GM10266 (cell line): ENCODE measurements around the gene RAB5B.
"Not testable (repeated sequence)": the region's sequence is repeated elsewhere in the genome, so short reads cannot be mapped to it uniquely, and the experiment has no call there.

Source experiments
- DNase-seq: peaks from one replicate; pipeline ENCODE4 v3.0.0; 2012; ENCODE audit errors: extremely low spot score
- TF ChIP-seq, protein P1 (sequence below): IDR thresholded peaks from 2 replicates; pipeline ENCODE4 v1.5.1; 2012; ENCODE audit warnings: mild to moderate bottlenecking, low read depth; ENCODE audit not compliant: control insufficient read depth, insufficient read depth; ENCODE audit errors: missing control alignments

RAB5B gene

DNA sequence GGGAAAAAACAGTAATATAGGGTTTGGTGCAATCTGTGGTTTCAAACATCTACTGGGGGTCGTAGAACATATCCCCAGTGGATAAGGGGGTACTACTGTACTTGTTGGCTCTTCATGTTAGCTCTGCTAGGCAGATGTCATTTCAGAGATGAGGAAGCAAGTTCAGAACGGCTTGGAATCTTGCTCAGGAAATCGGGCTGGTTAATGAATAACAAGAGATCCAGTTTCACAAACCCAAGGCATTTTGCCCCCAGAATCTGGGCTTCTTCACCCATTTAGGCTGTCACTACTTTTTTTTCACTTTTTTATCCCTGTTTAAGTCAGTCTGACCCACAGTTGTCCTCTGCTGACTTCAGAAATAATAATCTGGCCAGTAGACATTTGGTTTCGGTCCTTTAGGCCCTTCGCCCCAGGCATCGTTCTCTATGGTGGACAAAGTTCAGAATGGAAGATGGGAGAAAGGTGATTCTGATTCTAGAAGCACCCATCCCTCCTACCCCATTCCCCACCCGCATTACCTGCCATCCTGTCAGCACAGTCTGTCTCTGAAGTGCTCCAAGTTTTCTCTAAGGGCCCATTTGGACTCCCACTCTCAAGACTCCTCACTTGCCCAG is 27.7 kb downstream of the RAB5B start:
- no peak for DNase-seq
- TF ChIP-seq, protein P1, sequence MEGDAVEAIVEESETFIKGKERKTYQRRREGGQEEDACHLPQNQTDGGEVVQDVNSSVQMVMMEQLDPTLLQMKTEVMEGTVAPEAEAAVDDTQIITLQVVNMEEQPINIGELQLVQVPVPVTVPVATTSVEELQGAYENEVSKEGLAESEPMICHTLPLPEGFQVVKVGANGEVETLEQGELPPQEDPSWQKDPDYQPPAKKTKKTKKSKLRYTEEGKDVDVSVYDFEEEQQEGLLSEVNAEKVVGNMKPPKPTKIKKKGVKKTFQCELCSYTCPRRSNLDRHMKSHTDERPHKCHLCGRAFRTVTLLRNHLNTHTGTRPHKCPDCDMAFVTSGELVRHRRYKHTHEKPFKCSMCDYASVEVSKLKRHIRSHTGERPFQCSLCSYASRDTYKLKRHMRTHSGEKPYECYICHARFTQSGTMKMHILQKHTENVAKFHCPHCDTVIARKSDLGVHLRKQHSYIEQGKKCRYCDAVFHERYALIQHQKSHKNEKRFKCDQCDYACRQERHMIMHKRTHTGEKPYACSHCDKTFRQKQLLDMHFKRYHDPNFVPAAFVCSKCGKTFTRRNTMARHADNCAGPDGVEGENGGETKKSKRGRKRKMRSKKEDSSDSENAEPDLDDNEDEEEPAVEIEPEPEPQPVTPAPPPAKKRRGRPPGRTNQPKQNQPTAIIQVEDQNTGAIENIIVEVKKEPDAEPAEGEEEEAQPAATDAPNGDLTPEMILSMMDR, result no peak

DNA sequence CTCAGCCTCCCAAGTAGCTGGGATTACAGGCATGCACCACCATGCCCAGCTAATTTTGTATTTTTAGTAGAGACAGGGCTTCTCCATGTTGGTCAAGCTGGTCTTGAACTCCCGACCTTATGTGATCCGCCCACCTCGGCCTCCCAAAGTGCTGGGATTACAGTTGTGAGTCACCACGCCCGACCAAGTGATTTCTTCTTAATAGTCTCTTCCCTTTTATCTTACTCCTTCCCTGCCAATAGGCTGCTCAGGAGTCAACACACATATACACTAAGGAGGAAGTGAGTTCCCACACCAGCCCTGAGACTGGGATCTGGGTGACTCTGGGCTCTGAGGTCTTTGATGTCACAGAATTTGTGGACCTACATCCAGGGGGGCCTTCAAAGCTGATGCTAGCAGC is 29.5 kb downstream of the RAB5B start:
- DNase-seq, result not testable (repeated sequence)

DNA sequence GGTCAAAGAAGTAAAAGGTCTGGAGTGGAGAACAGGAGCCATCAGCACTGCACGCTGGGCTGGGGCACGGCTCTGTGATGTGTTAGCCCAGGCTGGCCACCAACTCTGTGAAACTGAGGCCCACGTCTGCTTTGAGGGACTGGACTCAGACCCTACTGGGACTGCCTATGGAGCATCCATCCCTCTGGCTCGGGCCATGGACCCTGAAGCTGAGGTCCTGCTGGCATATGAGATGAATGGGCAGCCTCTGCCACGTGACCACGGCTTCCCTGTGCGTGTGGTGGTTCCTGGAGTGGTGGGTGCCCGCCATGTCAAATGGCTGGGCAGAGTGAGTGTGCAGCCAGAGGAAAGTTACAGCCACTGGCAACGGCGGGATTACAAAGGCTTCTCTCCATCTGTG is 30.3 kb downstream of the RAB5B start:
- TF ChIP-seq, protein P1, result no peak
- no peak for DNase-seq

DNA sequence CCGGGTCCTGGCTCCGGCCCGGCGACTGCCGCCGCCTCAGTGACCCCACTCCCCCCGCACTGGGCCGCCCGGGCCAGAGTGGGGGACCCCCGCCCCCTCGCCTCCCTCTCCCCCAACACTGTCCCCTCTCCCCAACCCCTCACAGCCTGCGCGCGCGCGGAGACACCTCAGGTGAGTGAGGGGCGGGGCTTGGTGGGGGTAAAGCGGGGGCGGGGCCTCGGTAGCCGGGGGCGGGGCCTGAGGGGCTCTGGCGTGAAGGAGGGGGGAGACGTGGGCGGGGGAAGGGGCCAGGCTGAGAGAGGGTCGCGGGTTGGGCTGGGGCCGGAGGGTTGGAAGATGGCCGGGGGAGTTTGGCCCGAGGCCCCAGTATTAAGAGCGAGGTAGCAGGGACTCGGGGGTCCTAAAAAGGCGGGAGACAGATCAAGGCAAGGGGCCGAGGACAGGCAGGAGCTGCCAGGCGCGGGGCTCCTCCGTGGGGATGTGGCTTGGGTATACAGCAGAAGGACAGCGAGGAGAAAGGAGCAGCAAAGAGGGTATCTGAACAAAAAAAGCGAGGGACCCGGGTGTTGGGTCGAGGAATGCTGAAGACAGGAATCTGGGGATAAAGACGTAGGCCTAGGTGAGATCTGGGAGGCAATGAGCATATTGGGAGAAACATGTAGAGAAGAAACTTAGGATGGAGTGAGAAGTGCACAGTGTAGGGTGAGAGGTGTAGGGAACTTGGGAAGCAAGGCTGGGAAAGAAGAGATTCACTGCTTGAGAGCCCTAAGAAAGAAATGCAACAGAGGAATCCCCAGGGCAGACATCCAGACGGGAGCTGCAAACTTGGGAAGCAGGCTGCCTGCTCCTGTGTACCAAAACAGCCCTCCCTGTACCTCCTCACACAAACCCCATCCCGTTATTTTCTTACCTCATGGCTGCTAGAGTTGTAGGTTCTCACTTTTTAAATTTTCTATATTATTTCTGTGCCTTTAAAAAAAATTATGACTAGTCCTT is 34.0 kb downstream of the RAB5B start:
- TF ChIP-seq, protein P1, result no peak
- peak; percentile 84 for DNase-seq

DNA sequence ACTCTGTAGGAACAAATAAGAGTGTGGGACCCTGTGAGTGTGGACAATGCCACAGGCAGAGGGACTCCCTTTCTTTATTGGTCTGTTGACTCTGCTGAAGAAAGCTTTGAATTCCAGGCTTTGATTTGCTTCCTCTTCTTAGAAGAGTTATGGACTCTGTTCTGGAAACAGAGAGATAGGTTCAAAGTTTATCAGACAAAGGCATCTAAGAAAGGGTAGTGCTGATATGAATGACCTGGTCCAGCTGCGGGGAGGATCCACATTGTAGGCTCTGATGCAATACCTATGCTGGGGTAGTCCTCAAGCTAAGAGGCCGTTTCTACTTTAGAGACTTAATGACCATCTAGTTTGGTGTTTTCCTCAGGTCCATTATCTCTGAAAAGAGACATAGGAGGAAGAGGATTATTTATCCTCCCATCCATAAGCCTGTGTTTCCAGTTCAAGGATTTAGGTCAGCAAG is 36.3 kb downstream of the RAB5B start:
- no peak for DNase-seq
- TF ChIP-seq, protein P1, result no peak

DNA sequence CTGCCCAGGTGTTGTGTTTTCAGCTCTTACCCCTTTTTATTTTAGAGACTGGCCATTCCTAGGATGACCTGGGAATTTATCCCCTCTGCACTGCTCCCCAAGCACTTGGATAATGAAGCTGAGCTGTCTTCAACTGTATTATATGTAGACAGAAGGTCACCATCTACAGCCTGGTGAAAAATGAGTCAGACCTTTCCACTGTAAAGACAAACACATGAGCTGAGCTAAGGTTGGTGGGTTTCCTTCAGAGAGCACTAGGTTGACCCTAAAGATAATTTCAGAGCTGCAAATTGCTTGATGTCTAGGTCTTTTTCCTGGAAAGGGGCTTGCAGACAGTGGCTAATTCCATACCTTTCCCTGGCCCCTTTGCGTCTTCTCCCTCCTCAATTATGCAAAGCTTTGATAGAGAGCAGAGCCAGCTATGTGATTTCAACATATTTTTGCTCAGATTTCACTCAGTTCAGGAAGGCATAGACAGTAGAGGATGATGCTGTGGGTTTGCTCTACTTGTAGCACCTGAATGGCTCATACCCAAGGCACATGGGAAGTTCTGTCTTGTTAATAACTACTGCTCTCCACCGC is 37.7 kb downstream of the RAB5B start:
- TF ChIP-seq, protein P1, result no peak
- DNase-seq, result no peak

DNA sequence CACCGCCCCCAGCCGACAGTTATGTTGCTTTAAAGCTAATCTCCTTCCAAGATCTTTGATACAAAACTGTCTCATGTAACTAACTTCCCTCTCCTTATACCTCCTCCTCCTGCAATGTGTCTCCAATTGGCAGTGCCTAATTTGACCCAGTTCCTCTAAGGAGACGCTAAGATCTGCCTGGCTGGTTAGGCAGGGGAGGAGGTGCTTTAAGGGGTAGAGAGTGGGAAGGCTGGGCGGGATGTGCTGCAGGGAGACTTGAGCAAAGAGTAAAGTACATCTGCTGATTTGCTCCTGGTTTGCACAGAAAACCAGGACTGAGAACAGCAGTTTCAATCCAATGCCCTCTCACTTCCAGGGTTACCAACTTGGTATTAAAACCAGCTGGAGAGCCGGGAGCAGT is 39.6 kb downstream of the RAB5B start:
- TF ChIP-seq, protein P1, result no peak

More for the DNA sequence above, 39.6 kb downstream of the RAB5B start:
- DNase-seq, result no peak
